Right lobe of liver (tissue), 4 donors: Measurements from ENCODE around the gene CACNA2D2.

Source experiments
- POLR2A ChIP-seq: fragments of 450-650 bp; IDR thresholded peaks from one replicate; pipeline ENCODE4 v1.6.1; 2017; ENCODE audit warnings: antibody characterized with exemption, mild to moderate bottlenecking
- TF ChIP-seq, protein P1 (sequence below), 4 donors: fragments of 200-600 bp in 3 of 4; fragments of 450-650 bp in 1 of 4; IDR thresholded peaks; one replicate each; pipeline versions ENCODE4 v1.5.1 to v1.8.0; 2016 to 2022; ENCODE audit warnings: antibody characterized with exemption in 4 of 4, mild to moderate bottlenecking in 2 of 4
- donor health status: DM: no; HTN: no; CAD: no.
- donor health status: DM: no; HTN: no; CAD: no.
- donor health status: DM: no; HTN: yes; CAD: no.

- TF ChIP-seq, protein P1, sequence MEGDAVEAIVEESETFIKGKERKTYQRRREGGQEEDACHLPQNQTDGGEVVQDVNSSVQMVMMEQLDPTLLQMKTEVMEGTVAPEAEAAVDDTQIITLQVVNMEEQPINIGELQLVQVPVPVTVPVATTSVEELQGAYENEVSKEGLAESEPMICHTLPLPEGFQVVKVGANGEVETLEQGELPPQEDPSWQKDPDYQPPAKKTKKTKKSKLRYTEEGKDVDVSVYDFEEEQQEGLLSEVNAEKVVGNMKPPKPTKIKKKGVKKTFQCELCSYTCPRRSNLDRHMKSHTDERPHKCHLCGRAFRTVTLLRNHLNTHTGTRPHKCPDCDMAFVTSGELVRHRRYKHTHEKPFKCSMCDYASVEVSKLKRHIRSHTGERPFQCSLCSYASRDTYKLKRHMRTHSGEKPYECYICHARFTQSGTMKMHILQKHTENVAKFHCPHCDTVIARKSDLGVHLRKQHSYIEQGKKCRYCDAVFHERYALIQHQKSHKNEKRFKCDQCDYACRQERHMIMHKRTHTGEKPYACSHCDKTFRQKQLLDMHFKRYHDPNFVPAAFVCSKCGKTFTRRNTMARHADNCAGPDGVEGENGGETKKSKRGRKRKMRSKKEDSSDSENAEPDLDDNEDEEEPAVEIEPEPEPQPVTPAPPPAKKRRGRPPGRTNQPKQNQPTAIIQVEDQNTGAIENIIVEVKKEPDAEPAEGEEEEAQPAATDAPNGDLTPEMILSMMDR (IDR thresholded peaks at IDR 0.05) = no peak
- no peak for TF ChIP-seq POLR2A
Observed at GRCh38 chr3:50318615-50319014, 184.8 kb downstream of the CACNA2D2 start.
